Heart left ventricle (tissue), 16 donors: ENCODE measurements around the gene GLI2. TPM values are rescaled to one million over a fixed set of nuclear protein-coding genes. Genes with fewer than 3 reads are reported as not detected.
A peak's percentile ranks its signal among the peaks of the same experiment; 100 is the strongest.

ENCODE experiments used
- ATAC-seq, 4 donors: fragments of 200-7000 bp; cut with Tn5 transposase; one replicate each; pipeline ENCODE4 v1.9.1; 2020 to 2022; ENCODE audit warnings: moderate library complexity in 4 of 4, mild to moderate bottlenecking in 3 of 4, moderate number of reproducible peaks in 1 of 4
- DNase-seq, 5 donors: peaks; one replicate each; pipeline ENCODE4 v3.0.0-alpha.2; 2020
- H3K27ac ChIP-seq, 12 donors: fragments of 200-600 bp; sonication (generic) in 4 of 12; one replicate each; pipeline versions ENCODE4 v1.5.0 to v1.8.0; 2016 to 2022; ENCODE audit warnings: mild to moderate bottlenecking in 2 of 12
- H3K27me3 ChIP-seq, 9 donors: fragments of 200-600 bp; sonication (generic) in 2 of 9; one replicate each; pipeline versions ENCODE4 v1.5.1 to v1.8.0; 2016 to 2022; ENCODE audit warnings: mild to moderate bottlenecking in 3 of 9
- H3K36me3 ChIP-seq, 9 donors: fragments of 200-600 bp; sonication (generic) in 2 of 9; one replicate each; pipeline versions ENCODE4 v1.5.0 to v1.8.0; 2018 to 2022; ENCODE audit warnings: mild to moderate bottlenecking in 2 of 9
- H3K4me1 ChIP-seq, 12 donors: fragments of 200-600 bp; sonication (generic) in 4 of 12; one replicate each; pipeline versions ENCODE4 v1.5.0 to v1.8.0; 2016 to 2022; ENCODE audit warnings: mild to moderate bottlenecking in 3 of 12
- H3K4me3 ChIP-seq, 12 donors: fragments of 200-600 bp; sonication (generic) in 4 of 12; one replicate each; pipeline versions ENCODE4 v1.5.0 to v1.8.0; 2017 to 2022; ENCODE audit warnings: mild to moderate bottlenecking in 9 of 12, moderate library complexity in 4 of 12
- H3K9me3 ChIP-seq, 12 donors: fragments of 200-600 bp; sonication (generic) in 4 of 12; one replicate each; pipeline versions ENCODE4 v1.5.0 to v1.8.0; 2016 to 2022; ENCODE audit warnings: mild to moderate bottlenecking in 1 of 12
- POLR2A ChIP-seq, 2 donors: fragments of 450-650 bp; IDR thresholded peaks; one replicate each; pipeline ENCODE4 v1.6.1; 2017; ENCODE audit warnings: antibody characterized with exemption in 2 of 2, mild to moderate bottlenecking in 2 of 2, moderate library complexity in 2 of 2
- WGBS, 4 donors: extraction: QIAGEN DNeasy Blood & Tissue Kit in 2 of 4; methylation state at CpG; one replicate each; pipeline versions ENCODE4 v1.1.5 to v1.1.7; 2013 to 2018; 5-methylcytosine and 5-hydroxymethylcytosine counted together
- intact Hi-C, 10 donors: fragments of 100-400 bp; cut with DNase I; formaldehyde crosslinking; loops; one replicate each; pipeline versions ENCODE4 v1.11.1 to v1.14.2; 2022
- polyA plus RNA-seq, 2 donors: library from polyadenylated mRNA; stranded (reverse); fragments of 200-250 nt; gene quantifications; one replicate each; pipeline ENCODE4 v1.2.3, GENCODE V29; 2013
- total RNA-seq, 9 donors: library from RNA; depleted of rRNA in 2 of 9; stranded (reverse); fragments of >200 nt in 2 of 9; fragmentation: NEBNext Ultra II Directional in 3 of 9; extraction: Animal tissue kit (Norgen Biotek cat#: 25700) in 3 of 9; gene quantifications; one replicate each; pipeline versions ENCODE4 v1.1.0 to v1.2.4, GENCODE V29; 2016 to 2023
- TF ChIP-seq, protein P1 (sequence below), 12 donors: fragments of 200-600 bp; sonication (generic) in 4 of 12; IDR thresholded peaks; one replicate each; pipeline versions ENCODE4 v1.5.0 to v1.8.0; 2018 to 2022; ENCODE audit warnings: antibody characterized with exemption in 12 of 12, mild to moderate bottlenecking in 5 of 12
- donor health status: ischemic (EF 13 %, LVEDD 7.1; RV severe dilation, severe dysfunction).
- donor health status: healthy with polysubstance abuse.
- donor health status: DM: no; HTN: yes; CAD: no.
- donor health status: DM: no; HTN: no; CAD: no.
- donor health status: ischemic (EF 25% LVEDD 6.9; RV normal size, moderate dysfunction).
- donor health status: ischemic (EF 25% LVEDD 5.7; RV mildly dilated, moderate dysfunction).
- donor health status: healthy.
- donor health status: DM: yes; HTN: yes; CAD: no.
- donor health status: ischemic (EF 35%, LVEDD 5.7; RV mildly dilated, moderate dysfunction).
- donor health status: nonischemic (EF 11% LVEDD 7.7; RV severe dilation, severe dysfunction).
- donor health status: DM: yes; HTN: yes; CAD: no.
- donor health status: PGD.
- donor health status: ischemic (EF 29% LVEDD 5.4; RV normal size, mild dysfunction).
- donor health status: nonischemic (EF 23%, LVEDD 6.1; RV moderate dilation, normal function).

The GLI2 gene
- total and polyA plus RNA-seq, 11 donors, result 0.30 to 4.1 (median 1.0) TPM

DNA sequence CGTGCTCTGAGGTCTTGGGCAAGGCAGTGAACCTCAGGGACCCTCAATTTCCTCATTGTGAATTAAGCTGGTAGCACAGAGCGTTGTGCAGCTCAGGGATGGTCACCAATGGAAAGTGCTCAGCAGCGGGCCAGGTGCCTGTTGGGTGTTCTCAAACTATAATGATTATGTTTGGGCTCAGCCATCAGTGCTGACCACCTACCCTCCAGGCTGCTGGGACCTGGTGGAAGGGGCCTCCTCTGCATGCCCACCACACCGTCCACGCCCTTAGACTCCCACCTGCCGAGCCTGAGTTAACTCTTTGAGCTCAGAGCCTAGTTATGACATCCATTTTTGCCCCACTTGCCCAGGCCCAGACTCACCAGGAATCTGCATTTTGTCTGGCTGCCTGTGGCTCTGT is 35.0 kb downstream of the GLI2 start:
- Histone ChIP-seq H3K27ac (peak overlapping the region in 1 of 12 donors; percentile 39), H3K4me3 (no peak overlapping the region), H3K36me3 (no peaks in the 10 kb centered on the region), H3K9me3 (no peaks in the 10 kb centered on the region), H3K4me1 (peaks cover 0 to 34% (median 1%) of the 10 kb centered on the region in 12 donors), H3K27me3 (no peaks in the 10 kb centered on the region)
- TF ChIP-seq, protein P1, sequence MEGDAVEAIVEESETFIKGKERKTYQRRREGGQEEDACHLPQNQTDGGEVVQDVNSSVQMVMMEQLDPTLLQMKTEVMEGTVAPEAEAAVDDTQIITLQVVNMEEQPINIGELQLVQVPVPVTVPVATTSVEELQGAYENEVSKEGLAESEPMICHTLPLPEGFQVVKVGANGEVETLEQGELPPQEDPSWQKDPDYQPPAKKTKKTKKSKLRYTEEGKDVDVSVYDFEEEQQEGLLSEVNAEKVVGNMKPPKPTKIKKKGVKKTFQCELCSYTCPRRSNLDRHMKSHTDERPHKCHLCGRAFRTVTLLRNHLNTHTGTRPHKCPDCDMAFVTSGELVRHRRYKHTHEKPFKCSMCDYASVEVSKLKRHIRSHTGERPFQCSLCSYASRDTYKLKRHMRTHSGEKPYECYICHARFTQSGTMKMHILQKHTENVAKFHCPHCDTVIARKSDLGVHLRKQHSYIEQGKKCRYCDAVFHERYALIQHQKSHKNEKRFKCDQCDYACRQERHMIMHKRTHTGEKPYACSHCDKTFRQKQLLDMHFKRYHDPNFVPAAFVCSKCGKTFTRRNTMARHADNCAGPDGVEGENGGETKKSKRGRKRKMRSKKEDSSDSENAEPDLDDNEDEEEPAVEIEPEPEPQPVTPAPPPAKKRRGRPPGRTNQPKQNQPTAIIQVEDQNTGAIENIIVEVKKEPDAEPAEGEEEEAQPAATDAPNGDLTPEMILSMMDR (IDR thresholded peaks at IDR 0.05), result no peak
- no peak for TF ChIP-seq POLR2A (IDR thresholded peaks at IDR 0.05)
- no peak for ATAC-seq
- WGBS, 4 donors, result 89 to 93% (median 92%) methylated on average over 6 of the region's 6 CpGs
- intact Hi-C loops, result no loop called here
- DNase-seq, result peak in 2 of 5 donors; percentile 22 to 31

DNA sequence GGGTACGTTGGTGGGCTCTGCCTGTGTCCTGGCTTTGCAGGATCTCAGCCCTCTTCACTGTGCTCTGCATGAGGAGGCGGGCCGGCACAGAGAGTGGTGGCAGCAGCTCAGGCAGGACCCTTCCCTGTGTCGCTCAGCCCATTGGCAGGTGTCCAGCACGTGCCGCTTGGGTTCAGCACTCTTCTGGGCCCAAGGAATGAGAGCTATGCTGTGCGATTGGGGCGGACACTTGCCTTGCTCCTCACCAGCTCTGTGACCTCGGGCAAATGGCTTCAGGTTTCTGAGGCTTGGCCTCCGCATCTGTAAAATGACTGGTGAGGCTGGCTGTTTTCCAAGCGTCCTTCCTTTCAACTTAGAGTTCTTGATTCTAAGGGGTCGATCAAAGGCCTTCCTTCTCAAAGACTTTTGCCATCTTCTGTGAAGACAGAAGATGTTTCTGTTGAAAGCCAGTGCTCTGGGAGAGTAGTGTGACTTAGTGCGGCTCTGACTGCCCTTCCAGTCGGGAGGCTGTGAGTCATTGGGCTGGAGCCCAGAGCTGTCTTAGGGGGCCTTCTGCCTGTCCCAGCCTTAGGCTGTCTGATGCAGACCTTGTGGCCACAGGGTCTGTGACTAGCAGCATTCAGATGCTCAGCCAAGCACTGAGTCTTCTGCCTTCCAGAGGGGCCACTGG is 35.6 kb downstream of the GLI2 start:
- H3K4me1 ChIP-seq, result peaks cover 0 to 32% (median 0%) of the 10 kb centered on the region in 12 donors
- ATAC-seq, result peak; percentile 74 to 89 (median 77)
- peaks cover 0 to 2% (median 0%) of the 10 kb centered on the region in 9 donors for H3K27me3 ChIP-seq
- no peak overlapping the region for H3K4me3 ChIP-seq
- no peaks in the 10 kb centered on the region for H3K36me3 ChIP-seq
- 56 to 61% (median 61%) methylated on average over 14 of the region's 14 CpGs for WGBS, 4 donors
- peak in 4 of 5 donors; percentile 44 to 80 (median 78) for DNase-seq
- TF ChIP-seq POLR2A (IDR thresholded peaks at IDR 0.05), result no peak
- TF ChIP-seq, protein P1 (IDR thresholded peaks at IDR 0.05), result no peak
- peak overlapping the region in 6 of 12 donors; percentile 9 to 62 (median 46) for H3K27ac ChIP-seq
- no peaks in the 10 kb centered on the region for H3K9me3 ChIP-seq
- intact Hi-C loops, result no loop called here

DNA sequence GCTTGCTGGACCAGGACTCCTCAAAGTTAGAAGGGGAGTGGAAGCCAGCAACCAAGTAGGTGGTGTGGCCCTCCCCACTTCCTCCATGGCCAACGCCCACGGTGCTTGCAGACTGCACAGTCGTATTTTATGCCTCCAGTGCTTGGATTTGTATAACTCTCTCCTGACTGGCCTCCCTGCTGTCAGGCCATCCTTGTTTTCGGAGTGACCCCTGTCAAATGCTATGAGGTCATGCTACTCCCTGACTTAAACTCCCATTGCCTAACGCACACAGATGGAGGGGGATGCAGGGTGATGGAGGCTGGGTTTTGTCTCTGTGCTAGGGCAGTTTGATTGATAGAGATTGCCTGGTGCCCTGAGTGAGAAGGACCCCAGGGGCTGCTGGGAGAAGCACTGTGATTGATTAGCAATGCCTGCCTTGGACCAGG is 36.1 kb downstream of the GLI2 start:
- TF ChIP-seq, protein P1 (IDR thresholded peaks at IDR 0.05), result no peak
- no peak for TF ChIP-seq POLR2A (IDR thresholded peaks at IDR 0.05)
- intact Hi-C loops, result no loop called here
- Histone ChIP-seq H3K27ac (peak overlapping the region in 5 of 12 donors; percentile 18 to 52 (median 32)), H3K4me1 (peaks cover 0 to 26% (median 0%) of the 10 kb centered on the region in 12 donors), H3K9me3 (no peaks in the 10 kb centered on the region), H3K36me3 (no peaks in the 10 kb centered on the region), H3K27me3 (peaks cover 0 to 3% (median 0%) of the 10 kb centered on the region in 9 donors), H3K4me3 (no peak overlapping the region)
- DNase-seq (peak in 1 of 5 donors; percentile 18), ATAC-seq (peak in 1 of 4 donors; percentile 34)
- WGBS, 4 donors, result 51 to 90% (median 68%) methylated on average over 4 to 5 of the region's 5 CpGs

DNA sequence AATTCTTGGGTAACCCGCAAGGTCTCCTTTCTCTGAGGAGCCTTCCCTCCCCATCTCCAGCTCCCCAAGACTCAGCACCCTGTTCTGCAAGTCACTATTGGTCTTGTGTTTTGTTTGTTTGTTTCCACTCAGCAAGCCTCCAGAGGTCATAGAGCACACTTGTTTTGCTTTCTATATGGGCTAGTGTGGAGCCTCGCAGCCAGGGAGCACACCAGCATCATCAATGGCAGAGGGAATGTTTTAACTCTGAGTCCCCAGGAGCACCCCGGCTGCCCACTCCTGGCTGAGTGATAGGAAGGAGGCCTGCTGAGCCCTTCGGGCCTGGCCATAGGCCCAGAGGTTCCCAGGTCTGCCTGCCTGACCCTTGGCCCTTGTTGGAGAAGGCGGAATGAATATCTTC is 36.6 kb downstream of the GLI2 start:
- no peaks in the 10 kb centered on the region for H3K36me3 ChIP-seq
- no peak overlapping the region for H3K4me3 ChIP-seq
- peaks cover 0 to 3% (median 0%) of the 10 kb centered on the region in 9 donors for H3K27me3 ChIP-seq
- peaks cover 0 to 22% (median 0%) of the 10 kb centered on the region in 12 donors for H3K4me1 ChIP-seq
- WGBS, 4 donors, result 87 to 89% (median 88%) methylated on average over 5 of the region's 5 CpGs
- no peak for TF ChIP-seq POLR2A (IDR thresholded peaks at IDR 0.05)
- TF ChIP-seq, protein P1 (IDR thresholded peaks at IDR 0.05), result no peak
- ATAC-seq (no peak), DNase-seq (peak in 3 of 5 donors; percentile 3 to 21 (median 10))
- no peaks in the 10 kb centered on the region for H3K9me3 ChIP-seq
- intact Hi-C loops, result no loop called here
- H3K27ac ChIP-seq, result peak overlapping the region in 4 of 12 donors; percentile 18 to 52 (median 26)
